H9 (cell line): ENCODE measurements around the gene CERKL. TPM values are rescaled to one million over a fixed set of nuclear protein-coding genes. Genes with fewer than 3 reads are reported as not detected.

Source experiments
- DNase-seq: peaks from one replicate; pipeline ENCODE4 v3.0.0-alpha.2; 2017
- H2AFZ ChIP-seq: one replicate; pipeline ENCODE4 v1.6.1; 2013; ENCODE audit warnings: mild to moderate bottlenecking, low read length, control low read depth, moderate library complexity
- H2AK5ac ChIP-seq: 2 replicates; pipeline ENCODE4 v1.6.1; 2013; ENCODE audit warnings: low read length, control low read depth, mixed read lengths; ENCODE audit not compliant: insufficient read length
- H2BK120ac ChIP-seq: one replicate; pipeline ENCODE4 v1.6.1; 2013; ENCODE audit warnings: low read depth, mild to moderate bottlenecking, low read length, control low read depth, inconsistent platforms; ENCODE audit not compliant: poor library complexity, severe bottlenecking
- H2BK12ac ChIP-seq: 2 replicates; pipeline ENCODE4 v1.6.1; 2013; ENCODE audit warnings: low read length, control low read depth, mixed read lengths, low read depth; ENCODE audit not compliant: insufficient read length
- H2BK15ac ChIP-seq: 2 replicates; pipeline ENCODE4 v1.6.1; 2013; ENCODE audit warnings: low read depth, low read length, control low read depth
- H2BK20ac ChIP-seq: one replicate; pipeline ENCODE4 v1.6.1; 2013; ENCODE audit warnings: low read depth, mild to moderate bottlenecking, low read length, control low read depth, inconsistent platforms; ENCODE audit not compliant: poor library complexity, severe bottlenecking
- H2BK5ac ChIP-seq: 2 replicates; pipeline ENCODE4 v1.6.1; 2013; ENCODE audit warnings: low read length, control low read depth, mixed read lengths; ENCODE audit not compliant: insufficient read length
- H3K14ac ChIP-seq: 2 replicates; pipeline ENCODE4 v1.6.1; 2013; ENCODE audit warnings: low read length, control low read depth; ENCODE audit not compliant: insufficient read depth
- H3K18ac ChIP-seq: 2 replicates; pipeline ENCODE4 v1.6.1; 2013; ENCODE audit warnings: low read depth, mild to moderate bottlenecking, mixed read lengths, low read length, control low read depth; ENCODE audit not compliant: insufficient read length
- H3K23ac ChIP-seq: 2 replicates; pipeline ENCODE4 v1.6.1; 2013; ENCODE audit warnings: low read length, control low read depth, mixed read lengths, low read depth; ENCODE audit not compliant: insufficient read length
- H3K23me2 ChIP-seq: 2 replicates; pipeline ENCODE4 v1.6.1; 2013; ENCODE audit warnings: low read depth, mild to moderate bottlenecking, mixed read lengths, low read length, control low read depth; ENCODE audit not compliant: insufficient read length, poor library complexity, severe bottlenecking
- H3K27ac ChIP-seq: 2 replicates; pipeline ENCODE4 v1.5.1; 2013; ENCODE audit warnings: low read length, control low read depth, mixed read lengths, low read depth; ENCODE audit not compliant: insufficient read length
- H3K27me3 ChIP-seq: 2 replicates; pipeline ENCODE4 v1.6.1; 2013; ENCODE audit warnings: low read length, control low read depth, inconsistent platforms; ENCODE audit not compliant: insufficient read depth
- H3K4ac ChIP-seq: 2 replicates; pipeline ENCODE4 v1.6.1; 2013; ENCODE audit warnings: low read depth, mild to moderate bottlenecking, control low read depth, inconsistent platforms, low read length, moderate library complexity
- H3K4me1 ChIP-seq: 2 replicates; pipeline ENCODE4 v1.6.1; 2013; ENCODE audit warnings: low read length, control low read depth, inconsistent platforms; ENCODE audit not compliant: insufficient read depth
- H3K4me2 ChIP-seq: 2 replicates; pipeline ENCODE4 v1.6.1; 2013; ENCODE audit warnings: low read length, control low read depth, mixed read lengths; ENCODE audit not compliant: insufficient read length, insufficient read depth
- H3K56ac ChIP-seq: 2 replicates; pipeline ENCODE4 v1.6.1; 2013; ENCODE audit warnings: low read depth, mild to moderate bottlenecking, mixed read lengths, low read length, control low read depth; ENCODE audit not compliant: insufficient read length
- H3K79me1 ChIP-seq: 2 replicates; pipeline ENCODE4 v1.6.1; 2013; ENCODE audit warnings: low read depth, mild to moderate bottlenecking, moderate library complexity, low read length, control low read depth, inconsistent platforms; ENCODE audit not compliant: insufficient read depth, poor library complexity, severe bottlenecking
- H3K79me2 ChIP-seq: 2 replicates; pipeline ENCODE4 v1.6.1; 2013; ENCODE audit warnings: low read length, control low read depth, inconsistent platforms; ENCODE audit not compliant: insufficient read depth
- H3K9ac ChIP-seq: 2 replicates; pipeline ENCODE4 v1.6.1; 2013; ENCODE audit warnings: low read length, control low read depth, mixed read lengths; ENCODE audit not compliant: insufficient read length; ENCODE audit errors: extremely low read depth
- H3K9me3 ChIP-seq: one replicate; pipeline ENCODE4 v1.6.1; 2013; ENCODE audit warnings: low read depth, low read length, inconsistent platforms; ENCODE audit not compliant: control insufficient read depth
- H3T11ph ChIP-seq: one replicate; pipeline ENCODE4 v1.6.1; 2013; ENCODE audit warnings: mild to moderate bottlenecking, low read length, control low read depth, inconsistent platforms
- H4K20me1 ChIP-seq: one replicate; pipeline ENCODE4 v1.6.1; 2013; ENCODE audit not compliant: control insufficient read depth, insufficient read length, insufficient read depth
- H4K5ac ChIP-seq: 2 replicates; pipeline ENCODE4 v1.6.1; 2013; ENCODE audit warnings: low read depth, mild to moderate bottlenecking, mixed read lengths, low read length, control low read depth; ENCODE audit not compliant: insufficient read length
- H4K8ac ChIP-seq: replicated peaks from 2 replicates; pipeline ENCODE4 v1.6.1; 2013; ENCODE audit warnings: low read length, control low read depth, mixed read lengths, low read depth; ENCODE audit not compliant: insufficient read length
- H4K91ac ChIP-seq: 2 replicates; pipeline ENCODE4 v1.6.1; 2013; ENCODE audit warnings: low read depth, mild to moderate bottlenecking, moderate library complexity, mixed read lengths, low read length, control low read depth; ENCODE audit not compliant: insufficient read length
- H3K27ac Mint-ChIP-seq, 3 experiments: 2 replicates in 2 of 3; 3 replicates in 1 of 3; pipeline ENCODE4 v1.8.0; 2020 to 2021; ENCODE audit warnings: mixed read lengths in 3 of 3, mild to moderate bottlenecking in 1 of 3, moderate library complexity in 1 of 3
- H3K27me3 Mint-ChIP-seq: 2 replicates; pipeline ENCODE4 v1.8.0; 2021; ENCODE audit warnings: low read depth, mild to moderate bottlenecking, moderate library complexity, mixed read lengths
- H3K36me3 Mint-ChIP-seq, 3 experiments: 2 replicates in 2 of 3; 3 replicates in 1 of 3; pipeline ENCODE4 v1.8.0; 2020 to 2021; ENCODE audit warnings: low read depth in 3 of 3, mixed read lengths in 3 of 3; ENCODE audit not compliant: insufficient read depth in 1 of 3
- H3K4me1 Mint-ChIP-seq, 2 experiments: 2 replicates each; pipeline ENCODE4 v1.8.0; 2020; ENCODE audit warnings: mixed read lengths in 2 of 2
- H3K4me3 Mint-ChIP-seq, 2 experiments: 2 replicates in 1 of 2; 3 replicates in 1 of 2; pipeline ENCODE4 v1.8.0; 2020 to 2021; ENCODE audit warnings: mild to moderate bottlenecking in 2 of 2, mixed read lengths in 2 of 2, moderate library complexity in 1 of 2
- H3K9me3 Mint-ChIP-seq, 2 experiments: 2 replicates in 1 of 2; 3 replicates in 1 of 2; pipeline ENCODE4 v1.8.0; 2020; ENCODE audit warnings: mild to moderate bottlenecking in 2 of 2, mixed read lengths in 2 of 2, moderate library complexity in 1 of 2
- total RNA-seq: library from RNA; stranded (reverse); gene quantifications from 2 replicates; pipeline ENCODE4 v1.2.1, GENCODE V29; 2021
- TF ChIP-seq, protein P1 (sequence below): fragments of 200-600 bp; sonication (generic); conservative IDR thresholded peaks from 3 replicates; pipeline ENCODE4 v1.8.0; 2021; ENCODE audit warnings: antibody characterized with exemption, mild to moderate bottlenecking

The CERKL gene
- total RNA-seq, 1 experiment from 2014 or later = not detected

DNA sequence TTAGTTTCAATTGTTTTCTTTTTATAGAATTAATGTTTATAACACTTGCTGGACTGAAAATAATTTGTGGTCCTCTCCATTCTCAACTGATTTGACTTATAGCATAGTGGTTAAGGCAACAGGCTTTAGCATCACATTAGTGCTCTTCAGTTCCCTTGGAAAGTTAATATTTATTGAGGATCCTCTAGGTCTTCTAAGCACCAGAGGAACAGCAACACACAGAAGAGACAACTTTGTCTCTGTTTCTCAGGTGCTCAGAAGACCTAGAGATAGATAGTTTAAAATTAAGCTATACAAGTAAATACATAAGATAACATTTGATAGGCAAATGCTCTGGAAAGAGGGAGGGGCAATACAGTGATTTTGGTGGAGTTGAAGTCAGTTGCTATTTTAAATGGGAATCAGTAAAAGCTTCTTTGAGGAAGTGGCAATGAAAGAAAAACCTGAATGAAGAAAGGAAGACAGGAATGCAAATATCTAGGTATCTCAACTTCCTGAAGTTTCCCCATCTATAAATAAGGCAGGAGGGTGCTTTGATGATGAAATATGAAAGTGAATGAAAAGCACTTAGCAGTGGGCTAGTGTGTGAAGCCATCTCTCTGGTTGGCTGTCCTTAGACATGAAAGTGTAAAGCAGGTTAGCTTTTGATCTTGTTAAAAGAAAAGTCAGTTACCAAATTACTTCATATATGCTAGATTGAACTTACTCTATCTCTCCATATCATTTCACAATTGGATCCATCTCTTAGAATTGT is 15.5 kb upstream of the CERKL start:
- Histone ChIP-seq H4K91ac (no peak overlapping the region), H3K23me2 (no peaks in the 10 kb centered on the region), H3K9ac (no peak overlapping the region), H3K27me3 (peaks cover 2% of the 10 kb centered on the region; the same call in 1 of the 2 replicates), H2AK5ac (no peak overlapping the region), H4K8ac (no peak overlapping the region), H3K27ac (no peak overlapping the region), H3K56ac (no peak overlapping the region), H3K18ac (no peak overlapping the region), H2BK15ac (no peak overlapping the region), H2BK12ac (no peak overlapping the region), H3K4me1 (peaks cover under 1% of the 10 kb centered on the region), H2BK20ac (no peak overlapping the region), H3K79me2 (no peaks in the 10 kb centered on the region), H2BK5ac (no peak overlapping the region), H3K14ac (no peak overlapping the region), H3T11ph (no peak overlapping the region), H3K79me1 (no peaks in the 10 kb centered on the region), H2AFZ (no peak overlapping the region), H3K4ac (no peak overlapping the region), H4K20me1 (no peaks in the 10 kb centered on the region), H2BK120ac (no peak overlapping the region), H3K9me3 (no peaks in the 10 kb centered on the region), H3K4me2 (no peak overlapping the region), H4K5ac (no peak overlapping the region), H3K23ac (no peak overlapping the region)
- no peak for DNase-seq
- Mint-ChIP-seq H3K9me3 (no peaks in the 10 kb centered on the region), H3K4me3 (no peak overlapping the region), H3K36me3 (no peaks in the 10 kb centered on the region), H3K27me3 (peaks cover 87% of the 10 kb centered on the region), H3K27ac (no peak overlapping the region), H3K4me1 (peaks cover 5 to 8% of the 10 kb centered on the region in 2 experiments)
- TF ChIP-seq, protein P1, sequence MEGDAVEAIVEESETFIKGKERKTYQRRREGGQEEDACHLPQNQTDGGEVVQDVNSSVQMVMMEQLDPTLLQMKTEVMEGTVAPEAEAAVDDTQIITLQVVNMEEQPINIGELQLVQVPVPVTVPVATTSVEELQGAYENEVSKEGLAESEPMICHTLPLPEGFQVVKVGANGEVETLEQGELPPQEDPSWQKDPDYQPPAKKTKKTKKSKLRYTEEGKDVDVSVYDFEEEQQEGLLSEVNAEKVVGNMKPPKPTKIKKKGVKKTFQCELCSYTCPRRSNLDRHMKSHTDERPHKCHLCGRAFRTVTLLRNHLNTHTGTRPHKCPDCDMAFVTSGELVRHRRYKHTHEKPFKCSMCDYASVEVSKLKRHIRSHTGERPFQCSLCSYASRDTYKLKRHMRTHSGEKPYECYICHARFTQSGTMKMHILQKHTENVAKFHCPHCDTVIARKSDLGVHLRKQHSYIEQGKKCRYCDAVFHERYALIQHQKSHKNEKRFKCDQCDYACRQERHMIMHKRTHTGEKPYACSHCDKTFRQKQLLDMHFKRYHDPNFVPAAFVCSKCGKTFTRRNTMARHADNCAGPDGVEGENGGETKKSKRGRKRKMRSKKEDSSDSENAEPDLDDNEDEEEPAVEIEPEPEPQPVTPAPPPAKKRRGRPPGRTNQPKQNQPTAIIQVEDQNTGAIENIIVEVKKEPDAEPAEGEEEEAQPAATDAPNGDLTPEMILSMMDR = no peak
